Parathyroid adenoma (tissue), 2 donors: Measurements from ENCODE around the gene TMEM120B.

Experiments
- H2AFZ ChIP-seq: fragments of 300-600 bp; sonication (generic); one replicate; pipeline ENCODE4 v1.7.0; 2017; ENCODE audit warnings: antibody characterized with exemption, mild to moderate bottlenecking
- H3K27ac ChIP-seq: fragments of 300-600 bp; sonication (generic); one replicate; pipeline ENCODE4 v1.7.0; 2017
- H3K27me3 ChIP-seq: fragments of 300-600 bp; sonication (generic); one replicate; pipeline ENCODE4 v1.7.0; 2017; ENCODE audit warnings: low read length; ENCODE audit not compliant: control insufficient read depth, insufficient read depth
- H3K36me3 ChIP-seq: fragments of 300-600 bp; sonication (generic); one replicate; pipeline ENCODE4 v1.7.0; 2017; ENCODE audit warnings: low read length; ENCODE audit not compliant: control insufficient read depth, insufficient read depth
- H3K4me1 ChIP-seq: fragments of 300-600 bp; sonication (generic); one replicate; pipeline ENCODE4 v1.7.0; 2017; ENCODE audit warnings: control low read depth
- H3K4me2 ChIP-seq: fragments of 300-600 bp; sonication (generic); one replicate; pipeline ENCODE4 v1.7.0; 2017; ENCODE audit warnings: low read length
- H3K4me3 ChIP-seq: fragments of 300-600 bp; sonication (generic); one replicate; pipeline ENCODE4 v1.7.0; 2017; ENCODE audit warnings: low read depth, low read length
- H3K79me2 ChIP-seq: fragments of 300-600 bp; sonication (generic); one replicate; pipeline ENCODE4 v1.7.0; 2017; ENCODE audit warnings: control low read depth
- H3K9ac ChIP-seq: fragments of 300-600 bp; sonication (generic); one replicate; pipeline ENCODE4 v1.7.0; 2017; ENCODE audit warnings: mild to moderate bottlenecking
- H3K9me3 ChIP-seq: fragments of 300-600 bp; sonication (generic); one replicate; pipeline ENCODE4 v1.7.0; 2017; ENCODE audit warnings: low read length; ENCODE audit not compliant: control insufficient read depth
- CTCF ChIP-seq: fragments of 300-600 bp; sonication (generic); IDR thresholded peaks from one replicate; pipeline ENCODE4 v1.7.0; 2017; ENCODE audit warnings: antibody characterized with exemption, mild to moderate bottlenecking
- donor health status: primary hyperparathyroidism.

The TMEM120B gene

DNA sequence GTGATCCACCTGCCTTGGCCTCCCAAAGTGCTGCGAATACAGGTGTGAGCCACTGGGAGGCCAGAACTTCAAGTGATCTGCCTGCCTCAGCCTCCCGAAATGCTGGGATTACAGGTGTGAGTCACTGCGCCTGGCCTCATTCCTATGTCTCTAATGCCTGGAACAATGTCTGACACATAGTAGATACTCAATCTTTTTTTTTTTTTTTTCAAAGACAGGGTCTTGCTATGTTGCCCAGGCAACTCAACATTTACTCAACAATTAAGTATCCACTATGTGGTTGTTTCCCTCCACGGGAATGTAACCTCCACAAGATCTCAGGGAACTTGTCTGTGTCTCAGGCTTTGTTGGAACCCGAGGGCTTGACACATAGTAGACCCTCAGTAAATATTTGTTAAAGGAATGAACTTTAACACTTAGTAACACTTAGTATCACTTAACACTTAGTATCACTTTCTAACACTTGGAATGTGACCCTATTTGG, 3.0 kb upstream of the TMEM120B start:
- Histone ChIP-seq H2AFZ (no peak overlapping the region), H3K4me3 (no peak overlapping the region), H3K4me2 (no peak overlapping the region), H3K27ac (no peak overlapping the region), H3K79me2 (peaks cover 5% of the 10 kb centered on the region), H3K9ac (no peak overlapping the region), H3K9me3 (no peaks in the 10 kb centered on the region), H3K36me3 (no peaks in the 10 kb centered on the region), H3K27me3 (no peaks in the 10 kb centered on the region), H3K4me1 (peaks cover 11% of the 10 kb centered on the region)
- TF ChIP-seq CTCF = no peak

DNA sequence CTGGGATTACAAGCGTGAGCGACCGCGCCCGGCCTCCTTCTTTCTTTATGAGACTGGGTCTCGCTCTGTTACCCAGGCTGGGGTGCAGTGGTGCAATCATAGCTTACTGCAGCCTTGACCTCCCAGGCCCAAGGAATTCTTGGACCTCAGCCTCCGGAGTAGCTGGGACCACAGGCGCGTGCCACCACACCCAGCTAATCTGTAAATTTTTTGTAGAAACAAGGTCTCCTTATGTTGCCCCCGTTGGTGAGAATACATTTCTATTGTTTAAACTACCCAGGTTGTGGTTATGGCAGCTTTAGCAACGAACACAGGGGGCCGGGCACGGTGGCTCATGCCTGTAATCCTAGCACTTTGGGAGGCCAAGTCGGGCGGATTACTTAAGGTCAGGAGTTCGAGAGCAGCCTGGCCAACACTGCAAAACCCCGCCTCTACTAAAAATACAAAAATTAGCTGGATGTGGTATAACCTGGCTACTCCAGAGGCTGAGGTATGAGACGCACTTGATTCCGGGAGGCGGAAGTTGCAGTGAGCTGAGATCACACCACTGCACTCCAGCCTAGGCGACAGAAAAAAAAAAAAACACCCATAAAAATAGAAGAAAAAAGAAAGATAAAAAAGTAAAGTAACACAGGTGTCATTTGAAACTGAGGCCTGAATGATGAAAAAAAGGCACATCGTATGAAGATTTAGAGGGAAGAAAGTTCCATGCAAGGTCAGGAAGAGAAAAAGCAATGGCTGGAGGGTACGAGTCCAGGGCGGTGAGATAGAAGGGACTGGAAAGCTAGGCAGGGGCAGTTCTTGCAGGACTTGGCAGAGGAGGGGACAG, 977 bp upstream of the TMEM120B start:
- H3K79me2 ChIP-seq = peaks cover 5% of the 10 kb centered on the region
- peak overlapping the region; percentile 95 for H3K4me3 ChIP-seq
- H3K4me2 ChIP-seq = peak overlapping the region; percentile 64
- no peaks in the 10 kb centered on the region for H3K27me3 ChIP-seq
- H3K4me1 ChIP-seq = peaks cover 11% of the 10 kb centered on the region
- no peaks in the 10 kb centered on the region for H3K9me3 ChIP-seq
- no peak overlapping the region for H3K9ac ChIP-seq
- no peaks in the 10 kb centered on the region for H3K36me3 ChIP-seq
- TF ChIP-seq CTCF = no peak
- H2AFZ ChIP-seq = peak overlapping the region; percentile 95
- peak overlapping the region; percentile 39 for H3K27ac ChIP-seq

DNA sequence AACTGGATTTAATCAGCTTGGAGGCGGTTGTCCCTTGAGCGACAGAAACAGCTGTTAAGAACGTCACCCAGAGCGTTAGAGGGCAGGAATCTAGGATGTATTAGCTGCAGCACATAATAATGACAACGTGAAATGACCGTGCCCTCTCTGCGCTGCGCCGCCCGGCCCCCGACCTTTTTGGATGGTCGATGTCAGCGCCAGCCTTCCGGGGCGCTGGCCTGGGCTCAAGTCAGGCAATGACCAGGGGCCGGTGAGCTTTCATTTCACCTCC, 427 bp upstream of the TMEM120B start:
- Histone ChIP-seq H3K36me3 (no peaks in the 10 kb centered on the region), H3K4me1 (peaks cover 15% of the 10 kb centered on the region), H2AFZ (peak overlapping the region; percentile 95), H3K79me2 (peaks cover 5% of the 10 kb centered on the region), H3K9ac (no peak overlapping the region), H3K4me3 (peak overlapping the region; percentile 95), H3K27ac (peak overlapping the region; percentile 39), H3K4me2 (peak overlapping the region; percentile 64), H3K27me3 (no peaks in the 10 kb centered on the region), H3K9me3 (no peaks in the 10 kb centered on the region)
- TF ChIP-seq CTCF = no peak

DNA sequence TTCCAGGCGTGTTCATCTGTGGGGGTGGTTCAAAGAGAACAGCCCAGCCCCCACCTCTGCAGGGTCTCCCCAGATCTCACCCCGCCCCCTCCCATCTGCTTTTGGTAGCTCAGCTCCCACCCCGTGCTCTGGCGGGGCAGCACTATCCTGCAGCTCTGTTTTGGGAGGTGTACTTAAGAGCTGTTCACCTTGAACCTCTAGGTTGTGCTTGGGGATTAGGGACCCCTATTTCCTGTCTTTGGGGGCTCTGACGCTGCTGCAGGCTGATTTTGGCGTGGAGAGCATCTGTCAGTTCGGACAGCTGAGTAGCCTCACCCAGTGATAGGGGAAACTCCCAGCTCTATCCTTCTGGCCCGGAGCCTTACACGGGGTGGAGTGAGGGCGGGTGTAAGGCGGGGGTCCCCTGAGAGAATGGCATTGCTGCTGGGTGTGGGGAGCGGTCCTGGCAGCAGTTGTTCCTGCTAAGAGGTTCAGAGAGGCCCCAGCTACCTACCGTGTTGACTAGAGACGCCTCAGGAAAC, 765 bp downstream of the TMEM120B start:
- H3K9ac ChIP-seq = no peak overlapping the region
- H3K27me3 ChIP-seq = no peaks in the 10 kb centered on the region
- peaks cover 18% of the 10 kb centered on the region for H3K4me1 ChIP-seq
- H3K4me2 ChIP-seq = peak overlapping the region; percentile 89
- H3K9me3 ChIP-seq = no peaks in the 10 kb centered on the region
- peak overlapping the region; percentile 90 for H2AFZ ChIP-seq
- H3K4me3 ChIP-seq = peak overlapping the region; percentile 67
- H3K27ac ChIP-seq = peak overlapping the region; percentile 24
- peaks cover 5% of the 10 kb centered on the region for H3K79me2 ChIP-seq
- no peaks in the 10 kb centered on the region for H3K36me3 ChIP-seq
- TF ChIP-seq CTCF = no peak
